Activated CD4-positive, alpha-beta T cell treated with anti-CD3 and anti-CD28 coated beads for 36 hours (primary cell): ENCODE measurements around the gene PACS1. TPM values are rescaled to one million over a fixed set of nuclear protein-coding genes. Genes with fewer than 3 reads are reported as not detected.
A peak's percentile ranks its signal among the peaks of the same experiment; 100 is the strongest.

ENCODE experiments used
- ATAC-seq: fragments of 200-7000 bp; cut with Tn5 transposase; one replicate; pipeline ENCODE4 v1.10.0; 2021; ENCODE audit warnings: mild to moderate bottlenecking, moderate library complexity
- CTCF ChIA-PET: fragments of 350-600 bp; sonication (Branson Sonifier 250); formaldehyde crosslinking; loops from one replicate; lab custom pipeline; 2021; ENCODE audit warnings: antibody characterized with exemption; lab: Charles Lee
- POLR2A ChIA-PET: fragments of 350-600 bp; sonication (Branson Sonifier 250); formaldehyde crosslinking; loops from one replicate; lab custom pipeline; 2021; ENCODE audit warnings: antibody characterized with exemption, inconsistent platforms; lab: Charles Lee
- DNase-seq: peaks from one replicate; pipeline ENCODE4 v3.0.0-alpha.2; 2020
- H3K27ac Mint-ChIP-seq: one replicate; pipeline ENCODE4 v1.8.0; 2021; ENCODE audit warnings: mixed read lengths
- H3K27me3 Mint-ChIP-seq: one replicate; pipeline ENCODE4 v1.8.0; 2021; ENCODE audit warnings: mixed read lengths
- H3K36me3 Mint-ChIP-seq: one replicate; pipeline ENCODE4 v1.8.0; 2021; ENCODE audit warnings: low read depth, mixed read lengths
- H3K4me1 Mint-ChIP-seq: one replicate; pipeline ENCODE4 v1.8.0; 2021; ENCODE audit warnings: mixed read lengths
- H3K4me3 Mint-ChIP-seq: one replicate; pipeline ENCODE4 v1.8.0; 2021; ENCODE audit warnings: mild to moderate bottlenecking, moderate library complexity, mixed read lengths
- H3K9me3 Mint-ChIP-seq: one replicate; pipeline ENCODE4 v1.8.0; 2021; ENCODE audit warnings: low read depth, mixed read lengths
- intact Hi-C, 2 experiments: fragments of 100-400 bp; cut with DNase I in 1 of 2; cut with micrococcal nuclease in 1 of 2; formaldehyde crosslinking; loops; one replicate each; pipeline versions ENCODE4 v1.14.2 to v1.15.1; 2022 to 2024; cut with DNase I, micrococcal nuclease
- total RNA-seq, 2 experiments: library from RNA; stranded (reverse); gene quantifications; one replicate each; pipeline ENCODE4 v1.2.3, GENCODE V29; 2021

The PACS1 gene
- total RNA-seq, 2 experiments from 2014 or later: 76.6 to 90.7 TPM

- H3K27ac Mint-ChIP-seq: peak overlapping the region; percentile 72
- ChIA-PET CTCF (interaction anchor here (1.2 to 4.8 kb wide), 9 partner anchors 8 to 174 kb away, joined by 3 to 63 read pairs (median 13); partner anchors contain the start of gene SF3B2), POLR2A (no interaction called here)
- no peaks in the 10 kb centered on the region for H3K9me3 Mint-ChIP-seq
- no peak overlapping the region for H3K4me3 Mint-ChIP-seq
- ATAC-seq (no peak), DNase-seq (no peak)
- intact Hi-C loops: no loop called here
- H3K27me3 Mint-ChIP-seq: no peaks in the 10 kb centered on the region
- peaks cover 52% of the 10 kb centered on the region for H3K4me1 Mint-ChIP-seq
- H3K36me3 Mint-ChIP-seq: peaks cover 74% of the 10 kb centered on the region
Observed at GRCh38 chr11:66066751-66067150, 3.3 kb upstream of the PACS1 start.

DNA sequence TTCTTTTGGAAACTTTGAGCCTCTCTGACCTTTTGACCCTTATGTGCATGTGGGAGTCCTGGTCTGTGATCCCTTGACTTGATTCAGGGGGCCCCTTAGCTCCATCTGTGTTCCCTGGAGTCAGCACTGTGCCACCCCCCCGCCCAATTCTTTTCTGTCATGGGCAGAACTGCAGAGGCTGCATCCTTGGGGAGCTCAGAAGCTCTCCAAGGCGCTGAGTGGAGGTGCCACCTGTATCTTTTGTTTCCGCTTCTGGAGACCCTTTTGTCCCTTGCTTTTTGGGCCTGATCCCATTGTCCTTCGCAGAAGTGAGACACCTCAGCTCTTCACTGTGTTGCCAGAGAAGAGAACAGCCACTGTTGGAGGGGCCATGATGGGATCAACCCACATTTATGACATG lies 2.4 kb upstream of the PACS1 start:
- CTCF ChIA-PET: interaction anchor here (0.6 to 4.8 kb wide), 27 partner anchors 8 to 1242 kb away, joined by 3 to 63 read pairs (median 5); partner anchors contain the start of genes CCDC85B, RIN1 and SF3B2
- H3K4me1 Mint-ChIP-seq: peaks cover 59% of the 10 kb centered on the region
- H3K27me3 Mint-ChIP-seq: no peaks in the 10 kb centered on the region
- ATAC-seq (no peak), DNase-seq (no peak)
- H3K36me3 Mint-ChIP-seq: peaks cover 78% of the 10 kb centered on the region
- H3K4me3 Mint-ChIP-seq: no peak overlapping the region
- no peaks in the 10 kb centered on the region for H3K9me3 Mint-ChIP-seq
- intact Hi-C loops: loop anchor here (1.0 to 2.0 kb wide), 4 partner anchors 15 to 67 kb away; partner anchors contain the start of gene SF3B2 (in 1 of the 2)
- POLR2A ChIA-PET: interaction anchor here (0.6 kb wide), 1 partner anchor 13 kb away, joined by 3 read pairs; no protein-coding TSS in a partner anchor
- peak overlapping the region; percentile 99 for H3K27ac Mint-ChIP-seq

GRCh38 chr11:66068154-66068821 lies 1.8 kb upstream of the PACS1 start:
- peaks cover 76% of the 10 kb centered on the region for H3K36me3 Mint-ChIP-seq
- peaks cover 61% of the 10 kb centered on the region for H3K4me1 Mint-ChIP-seq
- peak overlapping the region; percentile 99 for H3K27ac Mint-ChIP-seq
- CTCF ChIA-PET: interaction anchor here (0.6 to 4.8 kb wide), 34 partner anchors 9 to 1265 kb away, joined by 3 to 63 read pairs (median 4); partner anchors contain the start of genes CCDC85B, RIN1 and SF3B2
- DNase-seq (peak; percentile 85), ATAC-seq (peak; percentile 24)
- H3K9me3 Mint-ChIP-seq: no peaks in the 10 kb centered on the region
- no peaks in the 10 kb centered on the region for H3K27me3 Mint-ChIP-seq
- POLR2A ChIA-PET: interaction anchor here (0.6 to 1.5 kb wide), 2 partner anchors 9 to 13 kb away, joined by 3 to 4 read pairs; no protein-coding TSS in a partner anchor
- H3K4me3 Mint-ChIP-seq: peak overlapping the region; percentile 79
- intact Hi-C loops: loop anchor here (1.0 to 2.0 kb wide), 4 partner anchors 15 to 67 kb away; partner anchors contain the start of gene SF3B2 (in 1 of the 2)

- no peaks in the 10 kb centered on the region for H3K9me3 Mint-ChIP-seq
- CTCF ChIA-PET: interaction anchor here (0.6 to 4.8 kb wide), 24 partner anchors 10 to 1264 kb away, joined by 3 to 63 read pairs (median 8); partner anchors contain the start of gene SF3B2
- POLR2A ChIA-PET: interaction anchor here (0.6 to 1.6 kb wide), 4 partner anchors 10 to 145 kb away, joined by 3 to 7 read pairs (median 4); partner anchors contain the start of gene SF3B2
- H3K36me3 Mint-ChIP-seq: peaks cover 71% of the 10 kb centered on the region
- peaks cover 65% of the 10 kb centered on the region for H3K4me1 Mint-ChIP-seq
- intact Hi-C loops: loop anchor here (1.0 to 2.0 kb wide), 4 partner anchors 16 to 66 kb away; partner anchors contain the start of gene SF3B2 (in 1 of the 2)
- no peaks in the 10 kb centered on the region for H3K27me3 Mint-ChIP-seq
- H3K4me3 Mint-ChIP-seq: peak overlapping the region; percentile 79
- peak overlapping the region; percentile 99 for H3K27ac Mint-ChIP-seq
- ATAC-seq (peak; percentile 50), DNase-seq (peak; percentile 68)
Observed at GRCh38 chr11:66068923-66069714, 953 bp upstream of the PACS1 start.

GRCh38 chr11:66070604-66071380 lies 720 bp downstream of the PACS1 start:
- ATAC-seq (peak; percentile 3), DNase-seq (peak; percentile 54)
- peaks cover 63% of the 10 kb centered on the region for H3K4me1 Mint-ChIP-seq
- POLR2A ChIA-PET: interaction anchor here (0.8 to 1.6 kb wide), 4 partner anchors 10 to 56 kb away, joined by 3 to 6 read pairs (median 4); partner anchors contain the start of gene SF3B2
- intact Hi-C loops: loop anchor here (1.0 to 5.0 kb wide), 3 partner anchors 10 to 277 kb away; partner anchors contain the start of genes B4GAT1 (in 1 of the 2), BRMS1 (in 1 of the 2) and SF3B2 (in 1 of the 2)
- H3K27me3 Mint-ChIP-seq: no peaks in the 10 kb centered on the region
- H3K27ac Mint-ChIP-seq: peak overlapping the region; percentile 95
- H3K9me3 Mint-ChIP-seq: no peaks in the 10 kb centered on the region
- CTCF ChIA-PET: interaction anchor here (0.5 to 3.7 kb wide), 15 partner anchors 10 to 291 kb away, joined by 3 to 18 read pairs (median 5); no protein-coding TSS in a partner anchor
- H3K4me3 Mint-ChIP-seq: peak overlapping the region; percentile 98
- peaks cover 63% of the 10 kb centered on the region for H3K36me3 Mint-ChIP-seq

GRCh38 chr11:66071381-66071801 lies 1.3 kb downstream of the PACS1 start:
- intact Hi-C loops: loop anchor here (1.0 to 5.0 kb wide), 2 partner anchors 9 to 276 kb away; partner anchors contain the start of genes B4GAT1 (in 1 of the 2) and BRMS1 (in 1 of the 2)
- H3K4me1 Mint-ChIP-seq: peaks cover 64% of the 10 kb centered on the region
- ChIA-PET CTCF (interaction anchor here (0.5 to 2.3 kb wide), 13 partner anchors 9 to 291 kb away, joined by 3 to 10 read pairs (median 5); no protein-coding TSS in a partner anchor), POLR2A (interaction anchor here (0.6 to 1.4 kb wide), 4 partner anchors 11 to 449 kb away, joined by 3 to 6 read pairs (median 3); no protein-coding TSS in a partner anchor)
- peak; percentile 15 for ATAC-seq
- no peaks in the 10 kb centered on the region for H3K27me3 Mint-ChIP-seq
- peak overlapping the region; percentile 95 for H3K27ac Mint-ChIP-seq
- H3K4me3 Mint-ChIP-seq: peak overlapping the region; percentile 98
- peaks cover 62% of the 10 kb centered on the region for H3K36me3 Mint-ChIP-seq
- DNase-seq: no peak
- no peaks in the 10 kb centered on the region for H3K9me3 Mint-ChIP-seq

DNA sequence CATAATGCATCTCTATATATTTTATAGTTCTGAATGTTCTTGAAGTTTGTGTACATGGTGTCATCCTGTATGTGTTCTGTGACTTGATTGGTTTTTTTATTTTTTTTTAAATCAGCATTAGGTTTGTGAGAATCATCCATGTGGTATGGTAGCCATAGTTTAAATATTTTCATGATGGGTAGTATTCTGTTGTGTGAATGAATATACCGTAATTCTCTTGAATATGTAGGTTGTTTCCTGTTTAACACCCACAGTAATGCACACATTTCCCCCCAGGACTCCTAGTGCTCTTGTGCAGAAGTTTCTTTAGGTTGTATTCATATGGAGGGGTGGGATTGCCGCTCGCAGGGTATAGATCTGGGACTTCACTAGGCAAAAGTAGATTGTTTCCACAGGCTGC lies 2.0 kb downstream of the PACS1 start:
- peak overlapping the region; percentile 98 for H3K4me3 Mint-ChIP-seq
- no peaks in the 10 kb centered on the region for H3K9me3 Mint-ChIP-seq
- ChIA-PET CTCF (interaction anchor here (0.9 to 2.3 kb wide), 7 partner anchors 8 to 189 kb away, joined by 3 to 10 read pairs (median 7); no protein-coding TSS in a partner anchor), POLR2A (interaction anchor here (0.6 to 0.7 kb wide), 2 partner anchors 42 to 448 kb away, joined by 3 read pairs; no protein-coding TSS in a partner anchor)
- no peak for ATAC-seq
- intact Hi-C loops: loop anchor here in 1 of 2 experiments (1.0 to 5.0 kb wide), 2 partner anchors 28 to 275 kb away; partner anchors contain the start of genes B4GAT1 and BRMS1
- H3K4me1 Mint-ChIP-seq: peaks cover 63% of the 10 kb centered on the region
- DNase-seq: no peak
- no peaks in the 10 kb centered on the region for H3K27me3 Mint-ChIP-seq
- H3K27ac Mint-ChIP-seq: peak overlapping the region; percentile 95
- peaks cover 59% of the 10 kb centered on the region for H3K36me3 Mint-ChIP-seq

DNA sequence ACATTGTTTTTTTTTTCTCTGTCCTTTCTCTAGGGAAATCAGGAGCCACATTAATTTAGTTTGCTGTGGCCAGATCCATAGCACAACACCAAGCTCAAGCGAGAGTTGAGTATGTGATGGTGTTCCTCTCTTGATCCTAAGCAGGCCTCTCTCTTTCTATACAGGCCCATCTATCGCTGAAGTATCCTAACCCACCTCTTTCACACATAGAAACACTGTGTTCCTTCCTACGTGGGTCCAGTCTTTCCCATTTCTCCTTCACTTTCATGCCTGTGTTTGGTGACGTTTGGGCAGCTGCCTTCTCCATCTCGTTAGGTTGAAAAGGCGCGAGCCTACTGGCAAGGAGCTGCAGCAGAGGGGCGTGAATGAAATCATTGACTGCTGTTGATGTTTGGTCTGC lies 2.4 kb downstream of the PACS1 start:
- Mint-ChIP-seq H3K27me3 (no peaks in the 10 kb centered on the region), H3K9me3 (no peaks in the 10 kb centered on the region), H3K4me3 (peak overlapping the region; percentile 98), H3K36me3 (peaks cover 58% of the 10 kb centered on the region), H3K27ac (peak overlapping the region; percentile 95), H3K4me1 (peaks cover 62% of the 10 kb centered on the region)
- POLR2A ChIA-PET: no interaction called here
- CTCF ChIA-PET: interaction anchor here (0.6 to 1.9 kb wide), 6 partner anchors 8 to 189 kb away, joined by 3 to 10 read pairs (median 4); no protein-coding TSS in a partner anchor
- no peak for DNase-seq
- no peak for ATAC-seq
- intact Hi-C loops: loop anchor here in 1 of 2 experiments (1.0 to 5.0 kb wide), 2 partner anchors 28 to 275 kb away; partner anchors contain the start of genes B4GAT1 and BRMS1

GRCh38 chr11:66073669-66074068 lies 3.6 kb downstream of the PACS1 start:
- no peak overlapping the region for H3K4me3 Mint-ChIP-seq
- H3K27ac Mint-ChIP-seq: no peak overlapping the region
- CTCF ChIA-PET: interaction anchor here (0.6 to 1.7 kb wide), 6 partner anchors 10 to 281 kb away, joined by 3 read pairs; no protein-coding TSS in a partner anchor
- no peaks in the 10 kb centered on the region for H3K27me3 Mint-ChIP-seq
- peaks cover 56% of the 10 kb centered on the region for H3K36me3 Mint-ChIP-seq
- POLR2A ChIA-PET: interaction anchor here (0.6 to 0.8 kb wide), 2 partner anchors 146 to 603 kb away, joined by 3 read pairs; no protein-coding TSS in a partner anchor
- no peaks in the 10 kb centered on the region for H3K9me3 Mint-ChIP-seq
- intact Hi-C loops: loop anchor here in 1 of 2 experiments (5.0 kb wide), 1 partner anchor 274 kb away; the partner anchor contains the start of genes B4GAT1 and BRMS1
- no peak for ATAC-seq
- DNase-seq: peak; percentile 47
- peaks cover 63% of the 10 kb centered on the region for H3K4me1 Mint-ChIP-seq
